GM13976 (cell line): ENCODE measurements around the gene DCDC2C.

Experiments
- DNase-seq: peaks from one replicate; pipeline ENCODE4 v3.0.0; 2012; ENCODE audit warnings: low spot score
- CTCF ChIP-seq: IDR thresholded peaks from 2 replicates; pipeline ENCODE4 v1.5.1; 2012; ENCODE audit warnings: borderline replicate concordance, mild to moderate bottlenecking; ENCODE audit not compliant: insufficient read depth; ENCODE audit errors: extremely low read depth, missing control alignments, control extremely low read depth
- in situ Hi-C: fragments of 300-500 bp; cut with MboI; formaldehyde crosslinking; loops from one replicate; pipeline ENCODE4 v1.12.0; 2022; ENCODE audit warnings: low sequenced_read_pairs, mixed read lengths, inconsistent platforms; ENCODE audit not compliant: unreplicated experiment

Gene DCDC2C

GRCh38 chr2:3759761-3760160 lies 56.4 kb downstream of the DCDC2C start:
- TF ChIP-seq CTCF = no peak
- in situ Hi-C loops = no loop called here
- no peak for DNase-seq

- TF ChIP-seq CTCF = no peak
- in situ Hi-C loops = no loop called here
- no peak for DNase-seq
These were observed 57.9 kb downstream of the DCDC2C start for GRCh38 chr2:3761272-3761671.

GRCh38 chr2:3762771-3763447 lies 59.5 kb downstream of the DCDC2C start:
- no peak for TF ChIP-seq CTCF
- in situ Hi-C loops = no loop called here
- DNase-seq = no peak

GRCh38 chr2:3766824-3767223 lies 63.4 kb downstream of the DCDC2C start:
- TF ChIP-seq CTCF = no peak
- in situ Hi-C loops = no loop called here
- DNase-seq = no peak

- DNase-seq = no peak
- TF ChIP-seq CTCF = no peak
- in situ Hi-C loops = no loop called here
These were observed 65.8 kb downstream of the DCDC2C start for GRCh38 chr2:3768960-3769765.

GRCh38 chr2:3769766-3770165 lies 66.4 kb downstream of the DCDC2C start:
- in situ Hi-C loops = no loop called here
- no peak for DNase-seq
- TF ChIP-seq CTCF = no peak
